Osteocyte (in vitro differentiated cells): ENCODE results near the gene ARHGEF7. TPM values are rescaled to one million over a fixed set of nuclear protein-coding genes. Genes with fewer than 3 reads are reported as not detected.

ENCODE experiments used
- DNase-seq: peaks from one replicate; pipeline ENCODE4 v3.0.0; 2021; ENCODE audit warnings: mixed read lengths; ENCODE audit not compliant: unreplicated experiment; ENCODE audit errors: extremely low spot score
- H3K27ac Mint-ChIP-seq: one replicate; pipeline ENCODE4 v1.8.0; 2021; ENCODE audit warnings: mild to moderate bottlenecking, mixed read lengths; ENCODE audit not compliant: unreplicated experiment
- H3K27me3 Mint-ChIP-seq: one replicate; pipeline ENCODE4 v1.8.0; 2021; ENCODE audit warnings: mixed read lengths; ENCODE audit not compliant: unreplicated experiment
- H3K36me3 Mint-ChIP-seq: one replicate; pipeline ENCODE4 v1.8.0; 2021; ENCODE audit warnings: mixed read lengths; ENCODE audit not compliant: unreplicated experiment
- H3K4me1 Mint-ChIP-seq: one replicate; pipeline ENCODE4 v1.8.0; 2021; ENCODE audit warnings: mixed read lengths; ENCODE audit not compliant: unreplicated experiment
- H3K4me3 Mint-ChIP-seq: one replicate; pipeline ENCODE4 v1.8.0; 2021; ENCODE audit warnings: mild to moderate bottlenecking, moderate library complexity, mixed read lengths; ENCODE audit not compliant: unreplicated experiment
- H3K9me3 Mint-ChIP-seq: one replicate; pipeline ENCODE4 v1.8.0; 2021; ENCODE audit warnings: mixed read lengths; ENCODE audit not compliant: unreplicated experiment
- total RNA-seq: library from RNA; stranded (reverse); gene quantifications from 2 replicates; pipeline ENCODE4 v1.2.1, GENCODE V29; 2021
- TF ChIP-seq, protein P1 (sequence below): fragments of 200-600 bp; sonication (generic); IDR thresholded peaks from 2 replicates; pipeline ENCODE4 v1.5.0; 2021; ENCODE audit warnings: antibody characterized with exemption, mild to moderate bottlenecking, moderate library complexity

ARHGEF7 gene
- total RNA-seq, 1 donor from 2014 or later, result 125 TPM

GRCh38 chr13:111217641-111218040 is 102.5 kb downstream of the ARHGEF7 start:
- peak; percentile 70 for DNase-seq
- H3K27ac Mint-ChIP-seq, result peak overlapping the region; percentile 61
- no peaks in the 10 kb centered on the region for H3K27me3 Mint-ChIP-seq
- H3K4me3 Mint-ChIP-seq, result no peak overlapping the region
- H3K9me3 Mint-ChIP-seq, result no peaks in the 10 kb centered on the region
- TF ChIP-seq, protein P1, sequence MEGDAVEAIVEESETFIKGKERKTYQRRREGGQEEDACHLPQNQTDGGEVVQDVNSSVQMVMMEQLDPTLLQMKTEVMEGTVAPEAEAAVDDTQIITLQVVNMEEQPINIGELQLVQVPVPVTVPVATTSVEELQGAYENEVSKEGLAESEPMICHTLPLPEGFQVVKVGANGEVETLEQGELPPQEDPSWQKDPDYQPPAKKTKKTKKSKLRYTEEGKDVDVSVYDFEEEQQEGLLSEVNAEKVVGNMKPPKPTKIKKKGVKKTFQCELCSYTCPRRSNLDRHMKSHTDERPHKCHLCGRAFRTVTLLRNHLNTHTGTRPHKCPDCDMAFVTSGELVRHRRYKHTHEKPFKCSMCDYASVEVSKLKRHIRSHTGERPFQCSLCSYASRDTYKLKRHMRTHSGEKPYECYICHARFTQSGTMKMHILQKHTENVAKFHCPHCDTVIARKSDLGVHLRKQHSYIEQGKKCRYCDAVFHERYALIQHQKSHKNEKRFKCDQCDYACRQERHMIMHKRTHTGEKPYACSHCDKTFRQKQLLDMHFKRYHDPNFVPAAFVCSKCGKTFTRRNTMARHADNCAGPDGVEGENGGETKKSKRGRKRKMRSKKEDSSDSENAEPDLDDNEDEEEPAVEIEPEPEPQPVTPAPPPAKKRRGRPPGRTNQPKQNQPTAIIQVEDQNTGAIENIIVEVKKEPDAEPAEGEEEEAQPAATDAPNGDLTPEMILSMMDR, result no peak
- H3K36me3 Mint-ChIP-seq, result peaks cover 15% of the 10 kb centered on the region
- H3K4me1 Mint-ChIP-seq, result peaks cover 65% of the 10 kb centered on the region

DNA sequence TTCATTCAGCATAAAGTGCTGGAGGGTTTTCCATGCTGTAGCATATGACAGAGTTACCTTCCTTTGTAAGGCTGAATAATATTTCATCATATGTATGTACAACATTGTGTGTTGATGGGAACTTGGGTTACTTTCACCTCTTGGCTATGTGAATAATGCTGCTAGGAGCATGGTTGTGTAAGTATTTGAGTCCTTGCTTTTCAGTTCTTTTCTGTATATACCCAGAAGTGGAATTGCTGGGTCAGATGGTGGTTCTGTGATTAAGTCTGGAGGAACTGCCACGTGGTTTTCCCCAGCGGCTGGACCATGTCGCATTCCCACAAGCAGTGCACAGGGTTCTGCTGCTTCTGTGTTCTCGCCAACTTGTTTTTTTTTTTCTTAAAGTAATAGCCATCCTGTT is 104.2 kb downstream of the ARHGEF7 start:
- Mint-ChIP-seq H3K36me3 (peaks cover 12% of the 10 kb centered on the region), H3K27ac (peak overlapping the region; percentile 64), H3K27me3 (no peaks in the 10 kb centered on the region), H3K4me1 (peaks cover 59% of the 10 kb centered on the region), H3K4me3 (no peak overlapping the region), H3K9me3 (no peaks in the 10 kb centered on the region)
- TF ChIP-seq, protein P1, result no peak
- no peak for DNase-seq

- no peak for DNase-seq
- Mint-ChIP-seq H3K4me3 (no peak overlapping the region), H3K4me1 (peaks cover 57% of the 10 kb centered on the region), H3K36me3 (peaks cover 11% of the 10 kb centered on the region), H3K27me3 (no peaks in the 10 kb centered on the region), H3K9me3 (no peaks in the 10 kb centered on the region), H3K27ac (peak overlapping the region; percentile 64)
- TF ChIP-seq, protein P1, result no peak
Measured at GRCh38 chr13:111219950-111220349, 104.8 kb downstream of the ARHGEF7 start.

GRCh38 chr13:111225166-111225565 is 110.1 kb downstream of the ARHGEF7 start:
- no peak for DNase-seq

GRCh38 chr13:111225810-111226546 is 110.9 kb downstream of the ARHGEF7 start:
- no peak for DNase-seq
- Mint-ChIP-seq H3K27me3 (no peaks in the 10 kb centered on the region), H3K9me3 (no peaks in the 10 kb centered on the region), H3K4me1 (peaks cover 32% of the 10 kb centered on the region), H3K27ac (no peak overlapping the region), H3K36me3 (peaks cover 16% of the 10 kb centered on the region), H3K4me3 (no peak overlapping the region)
- TF ChIP-seq, protein P1, result no peak

More at GRCh38 chr13:111225166-111225565, 110.1 kb downstream of the ARHGEF7 start:
- Mint-ChIP-seq H3K27ac (no peak overlapping the region), H3K36me3 (peaks cover 16% of the 10 kb centered on the region), H3K4me3 (no peak overlapping the region), H3K27me3 (no peaks in the 10 kb centered on the region), H3K4me1 (peaks cover 35% of the 10 kb centered on the region), H3K9me3 (no peaks in the 10 kb centered on the region)
- TF ChIP-seq, protein P1, result no peak
